Measurements from ENCODE around the gene KLHDC7B.
"Not testable (repeated sequence)": the region's sequence is repeated elsewhere in the genome, so short reads cannot be mapped to it uniquely, and the experiment has no call there.

The KLHDC7B gene

GRCh38 chr22:50535113-50535512 is 10.6 kb upstream of the KLHDC7B start:
- Histone ChIP-seq H3K9me3 (ENCODE audit: control insufficient read depth in 2 of 2, low read length in 2 of 2) (no peaks in the 10 kb centered on the region), H3K4me3 (ENCODE audit: low read length in 2 of 2) (no peak overlapping the region), H3K36me3 (ENCODE audit: control insufficient read depth in 2 of 2, insufficient read depth in 2 of 2, low read length in 2 of 2) (no peaks in the 10 kb centered on the region), H3K27me3 (ENCODE audit: control insufficient read depth in 2 of 2, insufficient read depth in 2 of 2, low read length in 2 of 2) (no peaks in the 10 kb centered on the region), H3K27ac (ENCODE audit: low read depth in 2 of 2, low read length in 2 of 2) (no peak overlapping the region), H3K9ac (ENCODE audit: low read depth in 1 of 2, low read length in 2 of 2) (no peak overlapping the region), H3K4me1 (ENCODE audit: control insufficient read depth in 2 of 2, insufficient read depth in 2 of 2, low read length in 2 of 2) (peaks cover 23 to 31% of the 10 kb centered on the region in 2 donors)

GRCh38 chr22:50536226-50536625 is 9.5 kb upstream of the KLHDC7B start:
- no peak overlapping the region for H3K27ac ChIP-seq (ENCODE audit: low read depth in 2 of 2, low read length in 2 of 2)
- H3K4me1 ChIP-seq (ENCODE audit: control insufficient read depth in 2 of 2, insufficient read depth in 2 of 2, low read length in 2 of 2), result peaks cover 17 to 24% of the 10 kb centered on the region in 2 donors
- no peak overlapping the region for H3K4me3 ChIP-seq (ENCODE audit: low read length in 2 of 2)
- no peaks in the 10 kb centered on the region for H3K27me3 ChIP-seq (ENCODE audit: control insufficient read depth in 2 of 2, insufficient read depth in 2 of 2, low read length in 2 of 2)
- no peak overlapping the region for H3K9ac ChIP-seq (ENCODE audit: low read depth in 1 of 2, low read length in 2 of 2)
- no peaks in the 10 kb centered on the region for H3K9me3 ChIP-seq (ENCODE audit: control insufficient read depth in 2 of 2, low read length in 2 of 2)
- H3K36me3 ChIP-seq (ENCODE audit: control insufficient read depth in 2 of 2, insufficient read depth in 2 of 2, low read length in 2 of 2), result no peaks in the 10 kb centered on the region

GRCh38 chr22:50537765-50538164 is 7.9 kb upstream of the KLHDC7B start:
- Histone ChIP-seq H3K4me3 (ENCODE audit: low read length in 2 of 2) (peak overlapping the region in 1 of 2 donors; percentile 7), H3K27ac (ENCODE audit: low read depth in 2 of 2, low read length in 2 of 2) (peak overlapping the region; percentile 49 to 98), H3K9ac (ENCODE audit: low read depth in 1 of 2, low read length in 2 of 2) (peak overlapping the region in 1 of 2 donors; percentile 17), H3K4me1 (ENCODE audit: control insufficient read depth in 2 of 2, insufficient read depth in 2 of 2, low read length in 2 of 2) (peaks cover 15% of the 10 kb centered on the region in 2 donors), H3K27me3 (ENCODE audit: control insufficient read depth in 2 of 2, insufficient read depth in 2 of 2, low read length in 2 of 2) (no peaks in the 10 kb centered on the region), H3K9me3 (ENCODE audit: control insufficient read depth in 2 of 2, low read length in 2 of 2) (no peaks in the 10 kb centered on the region), H3K36me3 (ENCODE audit: control insufficient read depth in 2 of 2, insufficient read depth in 2 of 2, low read length in 2 of 2) (no peaks in the 10 kb centered on the region)

GRCh38 chr22:50540381-50540780 is 5.3 kb upstream of the KLHDC7B start:
- H3K9me3 ChIP-seq (ENCODE audit: control insufficient read depth in 2 of 2, low read length in 2 of 2), result no peaks in the 10 kb centered on the region
- H3K27ac ChIP-seq (ENCODE audit: low read depth in 2 of 2, low read length in 2 of 2), result peak overlapping the region; percentile 80 to 95
- H3K27me3 ChIP-seq (ENCODE audit: control insufficient read depth in 2 of 2, insufficient read depth in 2 of 2, low read length in 2 of 2), result no peaks in the 10 kb centered on the region
- no peak overlapping the region for H3K4me3 ChIP-seq (ENCODE audit: low read length in 2 of 2)
- H3K9ac ChIP-seq (ENCODE audit: low read depth in 1 of 2, low read length in 2 of 2), result peak overlapping the region in 1 of 2 donors; percentile 78
- peaks cover 20 to 25% of the 10 kb centered on the region in 2 donors for H3K4me1 ChIP-seq (ENCODE audit: control insufficient read depth in 2 of 2, insufficient read depth in 2 of 2, low read length in 2 of 2)
- H3K36me3 ChIP-seq (ENCODE audit: control insufficient read depth in 2 of 2, insufficient read depth in 2 of 2, low read length in 2 of 2), result no peaks in the 10 kb centered on the region

GRCh38 chr22:50541667-50542026 is 4.1 kb upstream of the KLHDC7B start:
- H3K36me3 ChIP-seq (ENCODE audit: control insufficient read depth in 2 of 2, insufficient read depth in 2 of 2, low read length in 2 of 2); H3K9me3 ChIP-seq (ENCODE audit: control insufficient read depth in 2 of 2, low read length in 2 of 2); H3K27me3 ChIP-seq (ENCODE audit: control insufficient read depth in 2 of 2, insufficient read depth in 2 of 2, low read length in 2 of 2): not testable (repeated sequence)
- Histone ChIP-seq H3K4me3 (ENCODE audit: low read length in 2 of 2) (peak overlapping the region in 1 of 2 donors; percentile 20), H3K27ac (ENCODE audit: low read depth in 2 of 2, low read length in 2 of 2) (peak overlapping the region; percentile 57 to 80), H3K9ac (ENCODE audit: low read depth in 1 of 2, low read length in 2 of 2) (peak overlapping the region in 1 of 2 donors; percentile 41), H3K4me1 (ENCODE audit: control insufficient read depth in 2 of 2, insufficient read depth in 2 of 2, low read length in 2 of 2) (peaks cover 20 to 25% of the 10 kb centered on the region in 2 donors)

- Histone ChIP-seq H3K27me3 (ENCODE audit: control insufficient read depth in 2 of 2, insufficient read depth in 2 of 2, low read length in 2 of 2) (peaks cover 0 to 7% of the 10 kb centered on the region in 2 donors), H3K27ac (ENCODE audit: low read depth in 2 of 2, low read length in 2 of 2) (peak overlapping the region; percentile 32 to 80), H3K4me1 (ENCODE audit: control insufficient read depth in 2 of 2, insufficient read depth in 2 of 2, low read length in 2 of 2) (peaks cover 20 to 25% of the 10 kb centered on the region in 2 donors), H3K9ac (ENCODE audit: low read depth in 1 of 2, low read length in 2 of 2) (no peak overlapping the region), H3K9me3 (ENCODE audit: control insufficient read depth in 2 of 2, low read length in 2 of 2) (no peaks in the 10 kb centered on the region), H3K4me3 (ENCODE audit: low read length in 2 of 2) (no peak overlapping the region), H3K36me3 (ENCODE audit: control insufficient read depth in 2 of 2, insufficient read depth in 2 of 2, low read length in 2 of 2) (no peaks in the 10 kb centered on the region)
These were observed 3.2 kb upstream of the KLHDC7B start for GRCh38 chr22:50542416-50542927.

GRCh38 chr22:50544078-50544745 is 1.5 kb upstream of the KLHDC7B start:
- peak overlapping the region; percentile 24 to 60 for H3K4me3 ChIP-seq (ENCODE audit: low read length in 2 of 2)
- no peaks in the 10 kb centered on the region for H3K9me3 ChIP-seq (ENCODE audit: control insufficient read depth in 2 of 2, low read length in 2 of 2)
- no peaks in the 10 kb centered on the region for H3K36me3 ChIP-seq (ENCODE audit: control insufficient read depth in 2 of 2, insufficient read depth in 2 of 2, low read length in 2 of 2)
- peak overlapping the region; percentile 45 to 65 for H3K27ac ChIP-seq (ENCODE audit: low read depth in 2 of 2, low read length in 2 of 2)
- H3K27me3 ChIP-seq (ENCODE audit: control insufficient read depth in 2 of 2, insufficient read depth in 2 of 2, low read length in 2 of 2), result peaks cover 5 to 13% of the 10 kb centered on the region in 2 donors
- H3K9ac ChIP-seq (ENCODE audit: low read depth in 1 of 2, low read length in 2 of 2), result peak overlapping the region; percentile 52 to 71
- peaks cover 15 to 16% of the 10 kb centered on the region in 2 donors for H3K4me1 ChIP-seq (ENCODE audit: control insufficient read depth in 2 of 2, insufficient read depth in 2 of 2, low read length in 2 of 2)

GRCh38 chr22:50544746-50545253 is 899 bp upstream of the KLHDC7B start:
- Histone ChIP-seq H3K27ac (ENCODE audit: low read depth in 2 of 2, low read length in 2 of 2) (peak overlapping the region; percentile 45 to 65), H3K4me1 (ENCODE audit: control insufficient read depth in 2 of 2, insufficient read depth in 2 of 2, low read length in 2 of 2) (peaks cover 12 to 15% of the 10 kb centered on the region in 2 donors), H3K27me3 (ENCODE audit: control insufficient read depth in 2 of 2, insufficient read depth in 2 of 2, low read length in 2 of 2) (peaks cover 8 to 13% of the 10 kb centered on the region in 2 donors), H3K4me3 (ENCODE audit: low read length in 2 of 2) (no peak overlapping the region), H3K9ac (ENCODE audit: low read depth in 1 of 2, low read length in 2 of 2) (peak overlapping the region; percentile 32 to 71), H3K9me3 (ENCODE audit: control insufficient read depth in 2 of 2, low read length in 2 of 2) (no peaks in the 10 kb centered on the region), H3K36me3 (ENCODE audit: control insufficient read depth in 2 of 2, insufficient read depth in 2 of 2, low read length in 2 of 2) (no peaks in the 10 kb centered on the region)

GRCh38 chr22:50546326-50547262 is 895 bp downstream of the KLHDC7B start:
- Histone ChIP-seq H3K9ac (ENCODE audit: low read depth in 1 of 2, low read length in 2 of 2) (no peak overlapping the region), H3K4me1 (ENCODE audit: control insufficient read depth in 2 of 2, insufficient read depth in 2 of 2, low read length in 2 of 2) (peaks cover 8 to 14% of the 10 kb centered on the region in 2 donors), H3K27me3 (ENCODE audit: control insufficient read depth in 2 of 2, insufficient read depth in 2 of 2, low read length in 2 of 2) (peaks cover 10 to 13% of the 10 kb centered on the region in 2 donors), H3K36me3 (ENCODE audit: control insufficient read depth in 2 of 2, insufficient read depth in 2 of 2, low read length in 2 of 2) (no peaks in the 10 kb centered on the region), H3K4me3 (ENCODE audit: low read length in 2 of 2) (no peak overlapping the region), H3K27ac (ENCODE audit: low read depth in 2 of 2, low read length in 2 of 2) (no peak overlapping the region), H3K9me3 (ENCODE audit: control insufficient read depth in 2 of 2, low read length in 2 of 2) (no peaks in the 10 kb centered on the region)
